Measurements from ENCODE around the gene CTSL.

DNA sequence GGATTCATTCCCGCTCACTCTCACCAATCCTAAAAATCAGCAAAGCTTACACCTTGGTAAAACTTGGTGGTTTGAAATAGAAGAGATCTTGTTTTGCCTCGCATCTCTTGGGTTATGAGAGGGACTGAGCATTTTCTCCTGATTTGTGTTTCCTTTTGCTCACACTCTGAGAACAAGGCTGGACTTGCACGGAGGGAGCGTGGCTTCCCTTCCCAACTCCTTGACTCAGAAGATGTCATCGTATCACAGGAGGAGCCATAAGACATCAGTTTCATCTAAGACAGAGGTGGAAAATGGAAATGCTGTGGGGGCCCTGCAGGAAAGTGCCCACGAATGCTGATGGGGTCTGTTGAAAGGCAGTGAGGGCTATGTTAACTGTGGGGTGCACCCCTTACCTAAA is 37.4 kb downstream of the CTSL start:
- TF ChIP-seq, protein P1, sequence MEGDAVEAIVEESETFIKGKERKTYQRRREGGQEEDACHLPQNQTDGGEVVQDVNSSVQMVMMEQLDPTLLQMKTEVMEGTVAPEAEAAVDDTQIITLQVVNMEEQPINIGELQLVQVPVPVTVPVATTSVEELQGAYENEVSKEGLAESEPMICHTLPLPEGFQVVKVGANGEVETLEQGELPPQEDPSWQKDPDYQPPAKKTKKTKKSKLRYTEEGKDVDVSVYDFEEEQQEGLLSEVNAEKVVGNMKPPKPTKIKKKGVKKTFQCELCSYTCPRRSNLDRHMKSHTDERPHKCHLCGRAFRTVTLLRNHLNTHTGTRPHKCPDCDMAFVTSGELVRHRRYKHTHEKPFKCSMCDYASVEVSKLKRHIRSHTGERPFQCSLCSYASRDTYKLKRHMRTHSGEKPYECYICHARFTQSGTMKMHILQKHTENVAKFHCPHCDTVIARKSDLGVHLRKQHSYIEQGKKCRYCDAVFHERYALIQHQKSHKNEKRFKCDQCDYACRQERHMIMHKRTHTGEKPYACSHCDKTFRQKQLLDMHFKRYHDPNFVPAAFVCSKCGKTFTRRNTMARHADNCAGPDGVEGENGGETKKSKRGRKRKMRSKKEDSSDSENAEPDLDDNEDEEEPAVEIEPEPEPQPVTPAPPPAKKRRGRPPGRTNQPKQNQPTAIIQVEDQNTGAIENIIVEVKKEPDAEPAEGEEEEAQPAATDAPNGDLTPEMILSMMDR (IDR thresholded peaks at IDR 0.05), result no peak
- TF ChIP-seq ZFX (IDR thresholded peaks at IDR 0.05; ENCODE audit: borderline replicate concordance), result no peak

Measured in 22Rv1 (cell line).